HepG2 (cell line): ENCODE data around the gene ZFAND3. TPM values are rescaled to one million over a fixed set of nuclear protein-coding genes. Genes with fewer than 3 reads are reported as not detected.

Source experiments
- ATAC-seq: fragments of 200-7000 bp; cut with Tn5 transposase; 3 replicates; pipeline ENCODE4 v1.9.1; 2020; ENCODE audit warnings: mild to moderate bottlenecking, moderate library complexity
- BruUV-seq: library from RNA; stranded (reverse); fragments of 400-500 nt; replicated peaks from 2 replicates; lab custom pipeline; 2021; lab: Mats Ljungman, UMichigan
- CTCF ChIA-PET: fragments of 300-600 bp; formaldehyde crosslinking; extraction: SDS; loops from one replicate; lab custom pipeline; 2021; ENCODE audit warnings: low total read pairs, inconsistent platforms, low intra/inter-chr PET ratio; lab: Yijun Ruan, JAX
- POLR2A ChIA-PET: fragments of 350-600 bp; sonication (Branson Sonifier 250); formaldehyde crosslinking; loops from one replicate; lab custom pipeline; 2020; ENCODE audit warnings: antibody characterized with exemption, inconsistent platforms; lab: Yijun Ruan, JAX
- DNase-seq: peaks from one replicate; pipeline ENCODE4 v3.0.0-alpha.2; 2015; ENCODE audit warnings: low spot score
- FAIRE-seq: peaks from 3 replicates; lab custom pipeline; 2011; peaks lifted over from hg19 to GRCh38; lab: Jason Lieb, UNC
- H2AFZ ChIP-seq: one replicate; pipeline ENCODE4 v1.6.1; 2011; ENCODE audit warnings: low read length, inconsistent platforms
- H3K27ac ChIP-seq: fragments of 300-600 bp; 3 replicates; pipeline ENCODE4 v1.8.0; 2011; ENCODE audit warnings: mixed run types, mild to moderate bottlenecking, mixed read lengths, low read length, inconsistent platforms; ENCODE audit not compliant: insufficient read depth; ENCODE audit errors: extremely low read length
- H3K27me3 ChIP-seq, 2 experiments: fragments of 200-600 bp in 1 of 2; 2 replicates in 1 of 2; 3 replicates in 1 of 2; pipeline versions ENCODE4 v1.6.0 to v1.8.0; 2011; ENCODE audit warnings: low read length in 2 of 2, mild to moderate bottlenecking in 2 of 2, moderate library complexity in 2 of 2, inconsistent platforms in 1 of 2; ENCODE audit not compliant: insufficient read depth in 2 of 2, control insufficient read depth in 1 of 2
- H3K36me3 ChIP-seq, 2 experiments: fragments of 200-600 bp in 1 of 2; replicated peaks in 1 of 2; 2 replicates in 1 of 2; 3 replicates in 1 of 2; pipeline versions ENCODE4 v1.5.1 to v1.8.0; 2011; ENCODE audit warnings: low read length in 2 of 2, inconsistent platforms in 1 of 2; ENCODE audit not compliant: insufficient read depth in 2 of 2, control insufficient read depth in 1 of 2
- H3K4me1 ChIP-seq: 2 replicates; pipeline ENCODE4 v1.5.1; 2012; ENCODE audit warnings: low read length, inconsistent platforms; ENCODE audit not compliant: insufficient read depth
- H3K4me2 ChIP-seq: 2 replicates; pipeline ENCODE4 v1.6.0; 2011; ENCODE audit warnings: low read depth, low read length, inconsistent platforms
- H3K4me3 ChIP-seq, 3 experiments: fragments of 200-600 bp in 1 of 3; sonication (generic), shearing (Covaris generic) in 1 of 3; replicated peaks in 1 of 3; 2 replicates each; pipeline ENCODE4 v1.5.1; 2011 to 2016; ENCODE audit warnings: low read length in 3 of 3, inconsistent platforms in 2 of 3, low read depth in 2 of 3, mild to moderate bottlenecking in 2 of 3, control low read depth in 1 of 3, mixed read lengths in 1 of 3; ENCODE audit not compliant: insufficient read depth in 1 of 3
- H3K79me2 ChIP-seq: one replicate; pipeline ENCODE4 v1.6.1; 2011; ENCODE audit warnings: low read length, inconsistent platforms; ENCODE audit not compliant: insufficient read depth
- H3K9ac ChIP-seq: 2 replicates; pipeline ENCODE4 v1.6.0; 2011; ENCODE audit warnings: mild to moderate bottlenecking, low read depth, low read length, inconsistent platforms; ENCODE audit not compliant: insufficient read depth
- H3K9me3 ChIP-seq: 2 replicates; pipeline ENCODE4 v1.5.1; 2012; ENCODE audit warnings: mild to moderate bottlenecking, low read length
- H4K20me1 ChIP-seq: 2 replicates; pipeline ENCODE4 v1.6.0; 2011; ENCODE audit warnings: inconsistent platforms, mild to moderate bottlenecking, low read length, moderate library complexity; ENCODE audit not compliant: insufficient read depth
- EP300 ChIP-seq, 3 experiments: sonication (generic) in 1 of 3; formaldehyde crosslinking in 1 of 3; IDR thresholded peaks; 2 replicates each; pipeline versions ENCODE4 v1.5.1 to v1.6.1; 2011 to 2020; ENCODE audit warnings: low read depth in 2 of 3, low read length in 2 of 3, borderline replicate concordance in 1 of 3, improper control_type of control experiment in 1 of 3, mild to moderate bottlenecking in 1 of 3, missing genetic modification reagents in 1 of 3, moderate library complexity in 1 of 3
- HOXA9 ChIP-seq: sonication (generic); formaldehyde crosslinking; IDR thresholded peaks from 2 replicates; pipeline ENCODE4 v1.8.1; 2022; ENCODE audit warnings: missing genetic modification reagents, mild to moderate bottlenecking, moderate library complexity, borderline replicate concordance
- IKZF4 ChIP-seq: sonication (generic); formaldehyde crosslinking; IDR thresholded peaks from 2 replicates; pipeline ENCODE4 v1.5.1; 2020; ENCODE audit warnings: borderline replicate concordance, mild to moderate bottlenecking, low read depth, missing genetic modification reagents; ENCODE audit errors: not compliant biosample characterization
- KAT2B ChIP-seq: fragments of 150-350 bp; IDR thresholded peaks from 2 replicates; pipeline ENCODE4 v1.6.1; 2014; ENCODE audit warnings: low read depth, low read length, borderline replicate concordance
- KLF6 ChIP-seq: IDR thresholded peaks from 2 replicates; pipeline ENCODE4 v1.8.0; 2016; ENCODE audit warnings: missing biosample characterization, missing genetic modification reagents
- LCORL ChIP-seq, 2 experiments: fragments of 450-650 bp in 1 of 2; sonication (generic) in 1 of 2; formaldehyde crosslinking in 1 of 2; IDR thresholded peaks; 2 replicates each; pipeline versions ENCODE4 v1.5.0 to v1.6.1; 2017 to 2020; ENCODE audit warnings: antibody characterized with exemption in 1 of 2, missing genetic modification reagents in 1 of 2
- MEF2D ChIP-seq: sonication (generic); formaldehyde crosslinking; IDR thresholded peaks from 2 replicates; pipeline ENCODE4 v1.5.1; 2020; ENCODE audit warnings: mild to moderate bottlenecking, missing genetic modification reagents
- MXI1 ChIP-seq: IDR thresholded peaks from 3 replicates; pipeline ENCODE4 v1.6.1; 2012; ENCODE audit warnings: low read depth, low read length, inconsistent platforms, borderline replicate concordance
- MYNN ChIP-seq: sonication (generic); formaldehyde crosslinking; IDR thresholded peaks from 2 replicates; pipeline ENCODE4 v1.4.0; 2020; ENCODE audit warnings: mild to moderate bottlenecking, low read depth, missing genetic modification reagents
- MZF1 ChIP-seq: sonication (generic); formaldehyde crosslinking; IDR thresholded peaks from 2 replicates; pipeline ENCODE4 v1.8.1; 2023; ENCODE audit warnings: mild to moderate bottlenecking, missing genetic modification reagents, borderline replicate concordance
- NCOA5 ChIP-seq: sonication (generic); formaldehyde crosslinking; IDR thresholded peaks from 2 replicates; pipeline ENCODE4 v1.4.0; 2020; ENCODE audit warnings: missing genetic modification reagents
- SMYD3 ChIP-seq: sonication (generic); formaldehyde crosslinking; IDR thresholded peaks from 2 replicates; pipeline ENCODE4 v1.8.1; 2023; ENCODE audit warnings: mild to moderate bottlenecking, missing genetic modification reagents
- ZNF142 ChIP-seq: sonication (generic); formaldehyde crosslinking; IDR thresholded peaks from 2 replicates; pipeline ENCODE4 v1.4.0; 2020; ENCODE audit warnings: missing genetic modification reagents
- ZNF160 ChIP-seq: sonication (generic); formaldehyde crosslinking; IDR thresholded peaks from 2 replicates; pipeline ENCODE4 v1.8.0; 2022; ENCODE audit warnings: mild to moderate bottlenecking, inconsistent platforms, missing genetic modification reagents
- ZNF17 ChIP-seq: sonication (generic); formaldehyde crosslinking; IDR thresholded peaks from 2 replicates; pipeline ENCODE4 v1.5.0; 2020; ENCODE audit warnings: mild to moderate bottlenecking, missing genetic modification reagents
- ZNF468 ChIP-seq: sonication (generic); formaldehyde crosslinking; IDR thresholded peaks from 2 replicates; pipeline ENCODE4 v1.8.0; 2022; ENCODE audit warnings: mild to moderate bottlenecking, moderate library complexity, missing genetic modification reagents
- ZNF574 ChIP-seq: sonication (generic); formaldehyde crosslinking; IDR thresholded peaks from 2 replicates; pipeline ENCODE4 v1.4.0; 2020; ENCODE audit warnings: missing genetic modification reagents
- in situ Hi-C: cut with HindIII; loops from 2 replicates; pipeline ENCODE4 v1.10.0; 2017; ENCODE audit warnings: low pct_unique_long_range_greater_than_20kb; ENCODE audit not compliant: extremely low pct_ligation_motif_present
- intact Hi-C: fragments of 100-400 bp; cut with micrococcal nuclease; formaldehyde crosslinking; loops from one replicate; pipeline ENCODE4 v1.10.0; 2022; ENCODE audit not compliant: unreplicated experiment
- polyA plus RNA-seq, 8 experiments: library from polyadenylated mRNA; depleted of rRNA in 3 of 8; stranded (reverse) in 7 of 8; unstranded in 1 of 8; fragments of >200 nt; fragmentation: Illumina TruSeq in 4 of 8; extraction: Trizol in 4 of 8; gene quantifications; 2 replicates each; pipeline versions ENCODE4 v1.2.1 to v1.2.3, GENCODE V29; 2011 to 2016; ENCODE audit warnings: low read depth in 4 of 8, missing spikeins in 1 of 8, mixed read lengths in 1 of 8; ENCODE audit not compliant: insufficient read depth in 1 of 8
- total RNA-seq, 5 experiments: library from RNA; depleted of rRNA; stranded (reverse); fragments of >200 nt; fragmentation: Illumina TruSeq; extraction: Trizol; gene quantifications; 2 replicates each; pipeline ENCODE4 v1.2.3, GENCODE V29; 2016; ENCODE audit warnings: low read depth in 1 of 5

The ZFAND3 gene
- total and polyA plus RNA-seq, 2 of the 13 experiments (the other 11 are each of a cell fraction or from before 2014, with no cell fraction given): 16.4 to 17.1 TPM

- ChIA-PET POLR2A (no interaction called here), CTCF (interaction anchor here (1.0 to 1.4 kb wide), 2 partner anchors 12 to 469 kb away, joined by 3 read pairs; no protein-coding TSS in a partner anchor)
- H3K27ac ChIP-seq: no peak overlapping the region
- H3K27me3 ChIP-seq: no peaks in the 10 kb centered on the region
- in situ Hi-C loops (no loop called here), intact Hi-C loops (no loop called here)
- no peaks in the 10 kb centered on the region for H3K36me3 ChIP-seq
- no TSS peak for BruUV-seq
- no peak for ATAC-seq
- no peak for DNase-seq
- no peak overlapping the region for H3K9ac ChIP-seq
- H3K79me2 ChIP-seq: no peaks in the 10 kb centered on the region
- H4K20me1 ChIP-seq: 0 out of 2 replicates have a peak, but pooled peaks cover 3% of the 10 kb centered on the region
- H3K9me3 ChIP-seq: peaks cover 7% of the 10 kb centered on the region; the same call in 1 of the 2 replicates
- no peak overlapping the region for H2AFZ ChIP-seq
- H3K4me1 ChIP-seq: no peaks in the 10 kb centered on the region
- H3K4me3 ChIP-seq: no peak overlapping the region
- H3K4me2 ChIP-seq: no peak overlapping the region
- TF ChIP-seq MYNN (no peak), LCORL (IDR thresholded peaks at IDR 0.05) (no peak), LCORL (CRISPR knock-in tag; IDR thresholded peaks at IDR 0.05) (no peak), ZNF468 (no peak), EP300 (IDR thresholded peaks at IDR 0.05; ENCODE audit: low read depth in 2 of 2, low read length in 2 of 2) (no peak), EP300 (CRISPR knock-in tag; IDR thresholded peaks at IDR 0.05; ENCODE audit: borderline replicate concordance) (no peak), MXI1 (no peak), ZNF142 (no peak), SMYD3 (CRISPR knock-in tag) (no peak), IKZF4 (CRISPR knock-in tag) (no peak), KLF6 (CRISPR knock-in tag) (no peak), ZNF160 (CRISPR knock-in tag) (no peak), MEF2D (CRISPR knock-in tag) (no peak), NCOA5 (CRISPR knock-in tag) (no peak), ZNF17 (CRISPR knock-in tag) (no peak), HOXA9 (CRISPR knock-in tag) (no peak), MZF1 (CRISPR knock-in tag) (no peak), ZNF574 (CRISPR knock-in tag) (no peak), KAT2B (no peak)
- FAIRE-seq: no peak
Measured at GRCh38 chr6:38024908-38025307, 205.4 kb downstream of the ZFAND3 start.
